GM19025 (cell line): ENCODE data around the gene PAEP.
"Not testable (repeated sequence)": the region's sequence is repeated elsewhere in the genome, so short reads cannot be mapped to it uniquely, and the experiment has no call there.

Source experiments
- ATAC-seq: cut with Tn5 transposase; IDR thresholded peaks from one replicate; pipeline ENCODE4 v1.9.1; 2021; ENCODE audit warnings: mild to moderate bottlenecking, low read depth, moderate library complexity; ENCODE audit not compliant: unreplicated experiment

Gene PAEP

DNA sequence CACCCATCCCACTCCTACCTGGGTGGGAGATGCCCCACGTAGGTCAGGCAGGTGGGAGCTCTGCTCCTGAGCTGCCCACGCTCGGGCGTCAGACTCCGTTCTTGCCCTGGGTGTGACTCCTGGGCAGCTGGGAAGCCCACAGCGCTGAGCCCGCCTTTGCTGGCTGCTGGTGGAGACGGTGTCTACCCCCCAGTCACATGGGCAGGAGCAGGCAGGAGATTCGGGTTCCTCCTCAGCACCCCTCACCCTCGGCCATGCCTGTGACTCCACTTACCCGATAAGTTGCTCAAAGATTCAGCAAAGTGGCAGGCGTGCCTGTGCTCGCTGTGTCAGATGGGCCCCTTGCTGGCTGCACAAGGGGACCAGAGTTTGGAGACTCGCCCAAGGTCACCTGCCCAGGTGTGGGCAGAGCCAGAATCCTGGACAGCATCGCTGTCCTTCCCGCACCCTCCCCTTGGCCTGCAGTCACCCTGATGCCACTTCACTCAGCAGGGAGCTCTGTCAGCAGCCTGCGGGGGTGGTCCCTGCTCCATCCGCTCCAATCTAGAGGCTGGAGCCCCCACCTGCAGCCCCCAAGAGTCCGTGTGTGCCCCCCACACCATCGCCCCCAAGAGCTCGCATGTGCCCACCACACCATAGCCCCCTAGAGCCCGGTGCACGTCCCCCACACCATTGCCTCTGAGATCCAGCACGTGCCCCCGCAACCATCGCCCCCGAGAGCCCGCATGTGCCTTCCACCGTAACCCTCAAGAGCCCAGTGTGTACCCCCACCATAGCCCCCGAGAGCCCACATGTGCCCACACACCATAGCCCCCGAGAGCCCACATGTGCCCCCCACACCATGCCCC is 36.1 kb upstream of the PAEP start:
- no peak for ATAC-seq

DNA sequence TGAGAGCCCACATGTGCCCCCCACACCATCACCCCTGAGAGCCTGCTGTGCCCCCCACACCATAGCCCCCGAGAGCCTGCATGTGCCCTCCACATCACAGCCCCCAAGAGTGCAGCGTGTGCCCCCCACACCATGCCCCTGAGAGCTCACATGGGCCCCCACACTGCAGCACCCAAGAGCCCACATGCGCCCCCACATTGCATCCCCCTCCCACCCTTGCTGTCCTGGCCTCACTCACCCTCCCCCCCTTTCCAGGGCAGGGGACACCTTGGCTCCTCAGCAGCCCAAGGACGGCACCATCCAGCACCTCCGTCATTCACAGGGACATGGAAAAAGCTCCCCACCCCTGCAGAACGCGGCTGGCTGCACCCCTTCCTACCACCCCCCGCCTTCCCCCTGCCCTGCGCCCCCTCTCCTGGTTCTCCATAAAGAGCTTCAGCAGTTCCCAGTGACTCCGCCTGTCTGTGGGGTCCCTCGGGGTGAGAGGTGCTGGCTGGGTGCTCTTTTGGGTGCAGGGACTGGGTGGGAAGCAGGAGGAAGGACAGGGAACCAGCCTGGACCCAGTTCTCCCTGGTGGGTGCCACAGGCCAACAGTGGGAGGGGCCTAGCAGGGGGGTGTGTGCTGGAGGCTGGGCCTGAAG is 35.3 kb upstream of the PAEP start:
- ATAC-seq = no peak

DNA sequence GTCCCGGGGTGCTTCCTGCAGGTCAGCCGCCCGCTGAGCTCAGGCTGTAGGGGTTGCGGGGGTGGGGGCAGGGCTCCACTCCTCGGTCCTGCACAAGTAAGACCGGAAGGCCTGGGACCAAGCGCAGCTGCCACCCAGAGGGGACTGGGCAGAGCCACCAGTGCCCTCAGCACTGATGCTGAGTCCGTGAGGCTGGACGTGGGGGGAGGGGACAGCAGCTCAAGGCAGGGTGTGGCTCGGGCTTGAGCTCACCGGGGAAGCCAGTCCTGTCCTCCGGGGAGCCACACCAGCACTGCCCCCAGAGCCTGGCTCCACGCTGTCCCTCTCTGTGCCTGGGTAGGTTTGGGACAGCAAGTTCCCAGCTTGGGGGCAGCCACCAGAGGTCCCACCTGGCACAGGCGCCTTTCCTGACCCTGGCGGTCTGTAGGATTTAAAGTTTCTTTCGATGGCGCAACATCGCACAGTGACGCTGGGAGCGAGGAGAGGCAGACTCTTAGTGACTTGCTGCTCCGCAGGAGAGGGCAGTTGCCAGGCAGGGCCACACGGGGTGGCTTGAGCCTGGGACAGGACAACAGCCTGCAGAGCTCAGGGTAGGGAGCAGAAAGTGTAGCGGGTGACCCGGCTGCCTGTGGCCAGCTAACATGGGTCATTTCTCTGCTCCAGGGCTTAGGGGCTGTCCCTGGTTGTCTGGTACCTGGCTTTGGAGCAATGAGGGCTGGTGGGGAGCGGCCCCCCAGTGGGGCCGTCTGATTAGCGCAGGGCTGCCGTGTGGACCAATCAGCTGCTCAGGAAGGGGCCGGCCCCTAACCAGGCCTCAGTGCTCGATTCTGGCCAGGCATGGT is 34.6 kb upstream of the PAEP start:
- no peak for ATAC-seq

DNA sequence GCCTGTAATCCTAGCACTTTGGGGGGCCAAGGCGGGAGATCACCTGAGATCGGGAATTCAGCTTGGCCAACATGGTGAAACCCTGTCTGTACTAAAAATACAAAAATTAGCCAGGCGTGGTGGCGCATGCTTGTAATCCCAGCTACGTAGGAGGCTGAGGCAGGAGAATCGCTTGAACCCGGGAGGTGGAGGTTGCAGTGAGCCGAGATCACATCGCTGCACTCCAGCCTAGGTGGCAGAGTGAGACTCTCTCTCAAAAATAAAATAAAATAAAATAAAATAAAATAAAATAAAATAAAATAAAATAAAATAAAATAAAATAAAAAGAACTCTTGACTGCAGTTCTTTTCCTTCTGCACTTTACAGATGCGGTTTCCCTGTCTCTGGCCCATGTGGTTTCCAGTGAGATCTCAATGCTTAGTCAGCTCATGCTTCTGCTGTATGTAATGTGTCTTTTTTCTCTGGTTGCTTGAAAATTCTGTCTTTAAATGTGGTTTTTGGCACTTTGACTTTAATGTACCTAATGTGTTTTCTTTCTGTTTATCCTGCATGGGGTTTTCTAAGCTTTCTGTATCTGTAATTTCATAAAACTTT is 32.6 kb upstream of the PAEP start:
- ATAC-seq = not testable (repeated sequence)

DNA sequence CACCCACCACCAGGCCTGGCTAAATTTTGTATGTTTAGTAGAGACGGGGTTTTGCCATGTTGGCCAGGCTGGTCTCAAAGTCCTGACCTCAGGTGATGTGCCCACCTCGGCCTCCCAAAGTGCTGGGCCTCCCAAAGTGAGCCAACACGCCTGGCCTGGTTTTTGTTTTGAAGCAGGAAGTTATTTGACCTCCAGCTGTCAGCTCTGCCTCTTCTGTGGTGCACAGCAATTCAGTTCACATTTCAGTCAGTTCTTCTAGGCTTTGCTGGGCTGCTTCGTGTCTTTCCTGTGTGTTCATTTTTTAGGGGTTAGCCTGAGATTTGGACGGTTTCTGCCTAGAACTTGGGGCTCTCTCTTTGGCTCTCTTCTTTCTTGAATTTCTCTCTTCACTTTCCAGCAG is 31.4 kb upstream of the PAEP start:
- no peak for ATAC-seq

DNA sequence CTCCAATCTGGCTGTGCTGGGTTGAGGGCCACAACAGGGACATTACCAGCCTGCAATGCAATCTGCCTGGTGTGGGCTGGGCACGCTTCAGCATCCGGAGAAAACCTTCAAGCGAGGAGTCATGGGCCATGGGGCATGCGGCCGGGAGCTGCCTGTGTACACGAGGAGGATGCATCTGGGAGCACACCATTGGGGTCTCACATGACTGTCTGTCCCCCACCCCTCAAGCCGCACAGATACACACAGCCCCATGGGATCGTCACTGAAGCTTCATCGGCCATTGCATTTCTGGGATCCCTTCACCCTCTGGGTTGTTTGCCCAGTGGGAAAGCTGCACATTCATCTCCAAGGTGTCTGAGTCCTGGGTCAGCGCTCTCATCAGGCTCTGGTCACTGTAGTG is 30.5 kb upstream of the PAEP start:
- ATAC-seq = no peak

DNA sequence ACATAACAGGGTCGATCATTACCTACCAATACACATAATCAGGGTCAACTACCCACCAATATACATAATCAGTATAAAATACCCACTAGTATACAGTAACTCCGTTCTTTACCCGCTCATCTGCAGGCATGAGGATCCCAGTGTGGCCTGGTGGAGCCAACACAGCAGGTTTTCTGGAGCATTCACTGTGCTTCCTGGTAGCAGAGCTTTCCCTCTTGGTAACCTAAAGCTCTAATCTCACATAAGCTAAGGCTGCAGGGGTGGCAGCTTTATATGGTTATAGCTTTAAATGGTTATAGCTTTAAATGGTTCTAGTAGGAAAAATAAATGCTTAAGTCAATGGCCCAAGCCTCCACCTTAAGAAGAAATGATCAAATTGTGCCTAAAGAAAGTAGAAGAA is 28.4 kb upstream of the PAEP start:
- no peak for ATAC-seq

DNA sequence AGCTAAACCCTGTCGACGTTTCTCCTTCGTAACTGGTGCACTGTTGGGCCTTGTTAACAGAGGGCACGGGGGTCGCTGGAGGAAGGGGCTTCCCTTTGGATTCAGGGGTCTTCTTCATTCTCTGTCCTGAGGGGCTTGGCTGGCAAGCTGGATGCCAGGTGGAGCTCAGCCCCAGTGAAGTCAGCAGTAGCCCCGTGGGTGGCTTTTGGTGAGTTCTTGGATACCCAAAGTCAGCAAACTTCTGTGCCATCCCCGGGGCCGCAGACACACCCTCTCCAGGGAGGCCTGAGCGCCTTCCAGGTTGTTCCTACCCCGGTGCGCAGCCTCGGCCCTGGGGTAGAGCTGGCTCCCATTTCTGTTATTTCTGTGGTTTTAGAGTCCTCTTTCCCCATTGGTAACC is 27.9 kb upstream of the PAEP start:
- no peak for ATAC-seq

DNA sequence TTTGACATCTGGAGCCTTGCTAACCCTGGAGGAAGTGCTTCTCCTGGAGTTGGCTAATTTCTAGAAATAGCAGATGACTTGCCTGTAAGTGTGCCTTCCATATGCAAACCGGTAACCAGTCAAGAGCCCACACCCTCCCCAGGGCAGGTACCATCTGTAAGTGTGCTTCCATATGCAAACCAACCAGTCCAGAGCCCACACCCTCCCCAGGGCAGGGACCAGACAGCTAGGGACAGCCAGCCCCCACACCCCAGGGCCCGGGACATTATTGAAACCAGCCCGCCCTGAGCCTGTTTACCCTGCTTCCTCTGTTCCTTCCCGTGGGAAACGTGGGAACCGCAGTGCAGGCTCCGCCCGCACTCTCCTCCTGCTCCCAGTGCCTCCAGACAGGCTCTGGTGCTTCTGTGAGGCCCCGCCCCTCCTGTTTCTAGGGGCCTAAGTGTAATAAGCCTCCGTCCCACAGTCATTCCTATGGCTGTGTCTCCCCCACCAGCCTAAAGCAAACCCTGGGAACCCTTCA is 27.3 kb upstream of the PAEP start:
- ATAC-seq = not testable (repeated sequence)

DNA sequence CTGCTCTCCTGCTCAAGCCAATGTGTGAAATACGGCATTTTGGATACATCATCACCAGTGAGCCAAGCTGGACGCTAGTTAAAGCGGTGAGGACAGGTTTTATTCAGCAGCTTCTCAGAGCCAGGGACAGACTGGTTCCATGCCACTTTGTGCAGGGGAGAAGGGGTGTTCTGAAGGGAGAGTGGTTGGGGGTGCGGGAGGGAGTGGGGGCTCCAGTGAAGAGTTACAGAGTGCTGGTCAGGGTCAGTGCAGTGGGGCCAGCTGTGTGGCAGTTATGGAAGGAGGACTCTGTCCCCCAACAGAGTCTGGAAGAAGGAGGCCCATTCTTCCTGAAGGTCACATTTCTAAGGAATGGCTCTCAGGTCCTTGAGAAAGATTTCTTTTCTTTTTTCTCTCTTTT is 26.7 kb upstream of the PAEP start:
- not testable (repeated sequence) for ATAC-seq

DNA sequence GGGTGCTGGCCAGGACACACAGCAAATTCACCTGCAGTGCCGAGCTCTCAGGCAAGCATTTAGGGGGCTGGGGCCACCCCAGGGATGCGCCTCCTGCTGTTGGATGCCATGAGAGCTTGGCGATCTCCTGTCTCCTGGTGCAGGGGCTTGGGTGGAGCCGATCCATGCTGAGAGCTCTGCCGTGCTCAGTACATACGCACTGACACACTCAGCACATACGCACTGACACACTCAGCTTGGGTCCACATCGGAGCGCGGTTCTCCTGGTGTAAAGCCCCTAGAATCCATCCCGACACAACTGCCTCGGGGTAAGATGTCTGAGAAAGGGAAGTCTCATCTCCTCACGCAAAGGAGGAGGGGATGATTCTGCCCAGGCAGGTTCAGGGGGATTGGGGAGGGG is 25.9 kb upstream of the PAEP start:
- not testable (repeated sequence) for ATAC-seq

DNA sequence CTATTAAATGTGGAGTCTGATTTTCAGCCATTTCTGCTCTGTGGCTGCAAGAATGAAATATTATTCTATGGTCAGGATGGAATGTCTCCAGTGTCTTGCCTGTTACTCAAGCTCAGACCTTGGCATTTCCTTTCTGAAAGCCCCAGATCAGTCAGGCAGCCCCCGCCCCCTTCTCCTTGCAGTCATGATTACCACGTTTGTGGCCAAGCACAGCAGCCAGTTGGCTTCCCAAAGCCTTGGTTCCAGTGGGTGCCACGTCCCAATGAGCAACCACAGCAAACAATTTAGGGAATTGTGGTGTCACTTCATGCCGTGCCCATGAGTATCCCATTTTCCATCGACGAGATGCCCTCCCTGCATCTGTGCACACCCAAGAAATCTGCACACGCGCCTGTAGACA is 25.3 kb upstream of the PAEP start:
- no peak for ATAC-seq

DNA sequence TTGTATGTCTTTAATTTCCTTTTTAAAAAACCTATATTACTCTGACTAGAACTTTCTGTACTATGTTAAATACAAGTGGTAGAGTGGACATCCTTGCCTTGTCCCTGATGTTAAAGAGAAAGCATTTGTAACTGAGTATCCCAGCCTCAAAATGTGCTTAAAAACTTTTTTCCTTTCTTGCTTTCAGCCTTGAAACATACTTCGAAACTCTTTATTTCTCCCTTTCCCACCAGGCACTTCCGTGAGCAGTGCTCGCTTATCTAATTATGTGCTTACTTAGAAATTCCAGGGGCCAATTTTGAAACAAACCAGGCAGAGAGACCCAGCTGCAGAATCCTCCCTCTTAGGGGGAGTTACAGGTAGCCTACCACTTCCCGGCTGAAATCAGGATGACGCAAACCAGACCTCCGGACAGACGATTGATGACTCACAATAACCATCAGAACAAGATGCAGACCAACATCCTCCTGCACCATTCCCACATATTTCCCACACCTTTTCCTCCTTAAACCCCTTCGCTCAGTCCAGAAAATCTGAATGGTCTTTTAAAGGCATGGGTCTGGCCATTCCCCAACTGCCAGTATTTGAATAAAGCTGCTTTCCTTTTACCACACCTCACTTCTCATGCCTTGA is 18.2 kb upstream of the PAEP start:
- ATAC-seq = not testable (repeated sequence)

DNA sequence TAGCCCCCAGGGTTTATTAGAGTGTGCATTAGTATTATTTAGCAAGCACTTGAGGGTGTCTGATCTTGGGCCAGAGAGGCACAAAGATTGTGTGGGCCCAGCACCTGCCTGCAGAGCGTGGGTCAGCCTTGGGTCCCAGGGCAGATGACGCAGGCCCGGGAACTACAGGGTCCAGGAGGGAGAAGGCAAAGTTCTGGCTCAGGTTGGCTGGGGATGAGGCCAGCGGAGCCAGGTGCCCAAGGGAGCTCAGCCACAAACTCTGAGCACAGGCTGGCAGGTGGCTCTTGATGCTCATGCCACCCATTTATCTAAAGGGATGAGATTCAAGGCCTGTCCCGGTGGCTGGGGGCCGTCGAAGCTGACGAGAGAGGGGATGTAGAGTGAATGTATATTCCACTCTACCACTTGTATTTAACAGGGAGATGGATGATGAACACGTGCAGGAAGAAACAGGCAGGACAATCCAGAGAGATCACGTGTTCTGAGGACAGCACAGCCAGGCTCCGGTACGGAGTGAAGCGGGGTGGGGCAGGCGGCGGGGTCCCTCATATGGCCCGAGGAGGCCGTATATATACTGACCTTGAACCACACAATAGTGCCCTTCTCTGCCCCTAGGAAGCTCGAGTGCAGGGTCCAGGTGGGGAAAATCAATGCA is 16.4 kb upstream of the PAEP start:
- no peak for ATAC-seq

DNA sequence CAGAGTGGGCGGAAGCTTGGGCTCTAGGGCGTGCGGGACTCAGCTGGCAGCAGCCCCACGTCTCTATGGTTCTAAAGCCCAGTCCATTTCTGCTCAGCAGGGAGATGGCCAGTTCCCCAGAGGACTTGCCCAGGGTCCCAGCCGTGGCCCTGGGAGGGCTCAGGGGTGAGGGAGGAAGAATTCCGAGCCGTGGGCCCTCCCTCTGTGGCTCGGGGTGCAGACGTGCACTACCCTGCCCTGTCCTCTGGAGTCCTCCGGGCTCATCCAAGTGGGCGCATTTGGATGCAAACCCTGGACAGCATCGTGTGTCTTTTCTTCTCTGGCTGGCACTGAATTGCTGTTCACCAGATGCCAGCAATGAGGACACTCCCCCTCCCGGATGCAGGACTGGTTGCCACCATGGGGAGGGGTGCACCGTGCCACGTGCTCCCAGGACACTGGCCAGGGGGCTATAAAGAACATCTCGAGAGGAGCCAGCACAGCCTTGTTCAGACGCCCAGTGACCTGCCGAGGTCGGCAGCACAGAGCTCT is 15.8 kb upstream of the PAEP start, which contains the start of gene OBP2A:
Gene OBP2A (plus strand): TSS at position 481 of the 531 bp plus-strand sequence. CDS start 55 bp downstream, outside the sequence.
- ATAC-seq = not testable (repeated sequence)

DNA sequence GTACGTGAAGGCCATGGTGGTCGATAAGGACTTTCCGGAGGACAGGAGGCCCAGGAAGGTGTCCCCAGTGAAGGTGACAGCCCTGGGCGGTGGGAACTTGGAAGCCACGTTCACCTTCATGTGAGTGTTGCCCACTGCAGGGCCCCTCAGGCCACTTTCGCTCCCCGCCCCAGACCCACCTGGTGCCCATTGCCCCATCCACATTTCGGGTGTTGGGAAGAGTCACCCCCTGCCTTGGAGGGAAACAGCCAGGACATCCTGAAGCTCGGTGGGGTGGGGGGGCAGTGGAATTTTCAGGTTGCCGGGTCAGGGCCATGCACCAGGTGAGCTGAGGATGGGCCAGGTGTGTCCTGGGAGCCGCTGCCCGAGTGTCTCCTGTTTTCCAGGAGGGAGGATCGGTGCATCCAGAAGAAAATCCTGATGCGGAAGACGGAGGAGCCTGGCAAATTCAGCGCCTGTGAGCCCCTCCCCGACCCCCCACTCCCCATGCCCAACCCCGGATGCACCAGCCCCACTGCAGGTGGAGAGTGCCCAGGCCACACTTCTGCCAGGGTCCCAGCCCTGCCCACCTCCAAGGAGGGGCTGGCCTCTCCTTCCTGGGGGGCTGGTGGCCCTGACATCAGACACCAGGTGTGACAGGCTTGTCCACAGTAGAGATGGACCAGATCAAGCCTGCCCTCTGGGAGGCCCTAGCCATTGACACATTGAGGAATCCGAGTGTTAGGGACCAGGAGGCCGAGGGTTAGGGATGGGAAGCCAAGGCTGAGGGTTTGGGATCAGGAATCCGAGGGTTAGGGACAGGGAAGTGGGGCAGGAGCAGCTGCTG is 14.6 kb upstream of the PAEP start:
- ATAC-seq = not testable (repeated sequence)

DNA sequence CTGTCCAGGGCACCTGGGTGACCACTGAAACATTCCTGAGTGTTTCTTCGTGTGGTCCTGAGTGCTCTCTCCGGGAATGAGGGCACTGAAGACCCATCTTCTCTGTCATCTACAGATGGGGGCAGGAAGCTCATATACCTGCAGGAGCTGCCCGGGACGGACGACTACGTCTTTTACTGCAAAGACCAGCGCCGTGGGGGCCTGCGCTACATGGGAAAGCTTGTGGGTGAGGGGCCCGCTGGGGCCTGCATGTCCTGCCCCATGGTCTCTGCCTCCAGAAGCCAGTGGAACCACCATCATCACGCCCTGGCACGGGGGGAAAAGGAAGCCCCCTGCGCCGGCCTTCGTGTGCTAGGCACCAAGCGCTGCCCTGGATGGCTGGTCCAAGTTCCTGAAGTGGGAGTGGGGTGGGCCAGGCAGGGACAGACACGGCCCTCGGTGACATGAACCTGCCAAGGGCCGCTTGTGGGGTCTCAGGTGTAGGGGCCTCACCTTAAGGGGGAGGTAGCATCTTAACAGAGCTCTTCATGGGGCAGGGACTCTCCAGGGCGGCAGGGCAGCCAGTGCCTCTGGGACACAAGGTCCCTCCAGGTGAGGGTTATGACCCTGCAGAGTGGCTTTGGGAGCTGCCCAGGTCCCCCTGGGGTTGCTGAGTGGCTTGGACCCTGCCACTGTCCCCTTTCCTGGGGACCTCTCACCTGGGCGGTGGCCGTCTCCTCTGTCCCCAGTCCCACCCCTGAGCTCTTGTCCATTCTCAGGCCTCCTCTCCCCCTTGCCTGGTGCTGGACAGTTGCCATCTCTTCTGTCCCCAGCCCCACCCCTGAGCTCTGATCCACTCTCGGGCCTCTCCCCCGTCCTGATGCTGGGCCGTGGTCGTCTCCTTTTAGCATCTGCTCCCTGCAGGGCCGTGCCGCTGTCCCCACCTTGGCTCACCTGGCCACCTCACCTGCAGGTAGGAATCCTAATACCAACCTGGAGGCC is 13.5 kb upstream of the PAEP start:
- no peak for ATAC-seq
